IMR-90 (cell line): Measurements from ENCODE around the gene GFRA4. TPM values are rescaled to one million over a fixed set of nuclear protein-coding genes. Genes with fewer than 3 reads are reported as not detected.

Source experiments
- ATAC-seq: fragments of 200-7000 bp; cut with Tn5 transposase; 2 replicates; pipeline ENCODE4 v1.9.1; 2020; ENCODE audit warnings: low read depth, mild to moderate bottlenecking, moderate library complexity
- BruUV-seq: library from RNA; stranded (reverse); fragments of 400-500 nt; replicated peaks from 2 replicates; lab custom pipeline; 2021; lab: Mats Ljungman, UMichigan
- CTCF ChIA-PET: fragments of 300-600 bp; formaldehyde crosslinking; extraction: SDS; loops from one replicate; lab custom pipeline; 2021; ENCODE audit warnings: antibody characterized with exemption; lab: Yijun Ruan, JAX
- POLR2A ChIA-PET: fragments of 300-600 bp; sonication (Branson Sonifier 250); formaldehyde crosslinking; loops from one replicate; lab custom pipeline; 2022; ENCODE audit warnings: antibody characterized with exemption; ENCODE audit not compliant: unreplicated experiment; lab: Charles Lee
- DNase-seq: peaks from one replicate; pipeline ENCODE4 v3.0.0; 2013
- H2AFZ ChIP-seq: replicated peaks from 2 replicates; pipeline ENCODE3; 2013; ENCODE audit warnings: low read length, mild to moderate bottlenecking; ENCODE audit not compliant: poor library complexity
- H2AK5ac ChIP-seq: 2 replicates; pipeline ENCODE4 v1.6.1; 2013; ENCODE audit warnings: low read depth, low read length, inconsistent platforms
- H2AK9ac ChIP-seq: replicated peaks from 2 replicates; pipeline ENCODE3; 2013; ENCODE audit warnings: mild to moderate bottlenecking, low read depth, low read length, moderate library complexity; ENCODE audit not compliant: poor library complexity
- H2BK120ac ChIP-seq: 2 replicates; pipeline ENCODE4 v1.6.1; 2013; ENCODE audit warnings: low read depth, low read length, inconsistent platforms
- H2BK15ac ChIP-seq: 3 replicates; pipeline ENCODE4 v1.6.1; 2013; ENCODE audit warnings: low read depth, low read length, inconsistent platforms
- H2BK20ac ChIP-seq: 2 replicates; pipeline ENCODE4 v1.6.1; 2013; ENCODE audit warnings: low read depth, mild to moderate bottlenecking, inconsistent platforms, low read length, moderate library complexity
- H2BK5ac ChIP-seq: 2 replicates; pipeline ENCODE4 v1.6.1; 2013; ENCODE audit warnings: mild to moderate bottlenecking, low read depth, low read length, inconsistent platforms; ENCODE audit not compliant: poor library complexity, severe bottlenecking
- H3K14ac ChIP-seq: replicated peaks from 2 replicates; pipeline ENCODE4 v1.6.1; 2013; ENCODE audit warnings: low read depth, low read length, inconsistent platforms
- H3K18ac ChIP-seq: 2 replicates; pipeline ENCODE4 v1.6.1; 2013; ENCODE audit warnings: low read depth, low read length, control low read depth
- H3K23ac ChIP-seq: 2 replicates; pipeline ENCODE4 v1.6.1; 2013; ENCODE audit warnings: low read depth, low read length, inconsistent platforms
- H3K27ac ChIP-seq: 2 replicates; pipeline ENCODE4 v1.5.1; 2013; ENCODE audit warnings: mild to moderate bottlenecking, control low read depth, low read length; ENCODE audit not compliant: insufficient read depth
- H3K27me3 ChIP-seq: 2 replicates; pipeline ENCODE4 v1.6.1; 2013; ENCODE audit warnings: low read length; ENCODE audit not compliant: control insufficient read depth, insufficient read depth
- H3K36me3 ChIP-seq: 2 replicates; pipeline ENCODE4 v1.6.1; 2013; ENCODE audit warnings: low read length, mixed read lengths; ENCODE audit not compliant: control insufficient read depth, insufficient read depth
- H3K4ac ChIP-seq: 2 replicates; pipeline ENCODE4 v1.6.1; 2013; ENCODE audit warnings: low read depth, low read length, inconsistent platforms
- H3K4me1 ChIP-seq: 2 replicates; pipeline ENCODE4 v1.6.1; 2013; ENCODE audit warnings: low read length, mixed read lengths; ENCODE audit not compliant: control insufficient read depth, insufficient read depth
- H3K4me2 ChIP-seq: 2 replicates; pipeline ENCODE4 v1.6.1; 2013; ENCODE audit warnings: low read depth, mild to moderate bottlenecking, control low read depth, low read length, moderate library complexity
- H3K4me3 ChIP-seq: 2 replicates; pipeline ENCODE4 v1.5.1; 2013; ENCODE audit warnings: low read depth, mild to moderate bottlenecking, control low read depth, low read length, moderate library complexity; ENCODE audit not compliant: insufficient read depth
- H3K56ac ChIP-seq: 2 replicates; pipeline ENCODE4 v1.6.1; 2013; ENCODE audit warnings: low read length, inconsistent platforms; ENCODE audit not compliant: insufficient read depth; ENCODE audit errors: extremely low read depth
- H3K79me1 ChIP-seq, 2 experiments: 2 replicates each; pipeline ENCODE4 v1.6.1; 2013; ENCODE audit warnings: low read length in 2 of 2, inconsistent platforms in 1 of 2, low read depth in 1 of 2
- H3K9ac ChIP-seq: 2 replicates; pipeline ENCODE4 v1.6.1; 2013; ENCODE audit warnings: low read depth, low read length, control low read depth
- H3K9me1 ChIP-seq: 2 replicates; pipeline ENCODE4 v1.6.1; 2013; ENCODE audit warnings: low read length, inconsistent platforms; ENCODE audit not compliant: insufficient read depth
- H3K9me3 ChIP-seq: 2 replicates; pipeline ENCODE4 v1.6.1; 2013; ENCODE audit warnings: low read length; ENCODE audit not compliant: control insufficient read depth, insufficient read depth
- H4K20me1 ChIP-seq: 2 replicates; pipeline ENCODE4 v1.6.1; 2013; ENCODE audit warnings: low read length, inconsistent platforms; ENCODE audit not compliant: insufficient read depth
- H4K5ac ChIP-seq: 2 replicates; pipeline ENCODE4 v1.6.1; 2013; ENCODE audit warnings: mild to moderate bottlenecking, low read depth, low read length, control low read depth
- H4K8ac ChIP-seq, 2 experiments: 2 replicates each; pipeline ENCODE4 v1.6.1; 2013; ENCODE audit warnings: low read depth in 2 of 2, low read length in 2 of 2, control low read depth in 1 of 2, inconsistent platforms in 1 of 2
- H4K91ac ChIP-seq: 2 replicates; pipeline ENCODE4 v1.6.1; 2013; ENCODE audit warnings: low read depth, low read length, inconsistent platforms; ENCODE audit not compliant: insufficient read depth
- BHLHE40 ChIP-seq: fragments of 150-350 bp; IDR thresholded peaks from 2 replicates; pipeline ENCODE4 v1.6.1; 2016; ENCODE audit warnings: mild to moderate bottlenecking, low read depth, low read length
- ELK1 ChIP-seq: fragments of 150-350 bp; IDR thresholded peaks from 2 replicates; pipeline ENCODE4 v1.6.1; 2016; ENCODE audit warnings: low read depth, mild to moderate bottlenecking, low read length, moderate library complexity, borderline replicate concordance
- FOS ChIP-seq: fragments of 150-350 bp; IDR thresholded peaks from 2 replicates; pipeline ENCODE4 v1.6.1; 2016; ENCODE audit warnings: low read depth, low read length
- MAFK ChIP-seq: IDR thresholded peaks from 2 replicates; pipeline ENCODE4 v1.6.1; 2012; ENCODE audit warnings: low read depth, low read length, improper control_type of control experiment
- MAZ ChIP-seq: IDR thresholded peaks from 2 replicates; pipeline ENCODE4 v1.6.1; 2012; ENCODE audit warnings: low read depth, mild to moderate bottlenecking, low read length, improper control_type of control experiment, moderate library complexity, borderline replicate concordance
- NFE2L2 ChIP-seq: fragments of 150-350 bp; IDR thresholded peaks from 2 replicates; pipeline ENCODE4 v1.6.1; 2016; ENCODE audit warnings: low read depth, mild to moderate bottlenecking, low read length
- RAD21 ChIP-seq: IDR thresholded peaks from 2 replicates; pipeline ENCODE4 v1.6.1; 2012; ENCODE audit warnings: low read length, improper control_type of control experiment
- RCOR1 ChIP-seq: IDR thresholded peaks from 2 replicates; pipeline ENCODE4 v1.6.1; 2012; ENCODE audit warnings: mild to moderate bottlenecking, low read length, improper control_type of control experiment; ENCODE audit not compliant: insufficient replicate concordance
- RFX5 ChIP-seq: IDR thresholded peaks from 2 replicates; pipeline ENCODE4 v1.8.0; 2012; ENCODE audit warnings: low read depth, mild to moderate bottlenecking, low read length, moderate library complexity
- SMC3 ChIP-seq: fragments of 150-350 bp; IDR thresholded peaks from 2 replicates; pipeline ENCODE4 v1.6.1; 2016; ENCODE audit warnings: low read depth, mild to moderate bottlenecking, antibody characterized with exemption, low read length, moderate library complexity
- USF2 ChIP-seq: fragments of 150-350 bp; IDR thresholded peaks from 2 replicates; pipeline ENCODE4 v1.6.1; 2017; ENCODE audit warnings: mild to moderate bottlenecking, antibody characterized with exemption, low read length, low read depth
- WGBS, 2 experiments: methylation state at CpG; one replicate each; pipeline versions ENCODE4 v1.1.5 to v1.1.7; 2013; ENCODE audit warnings: missing lambda C conversion rate in 2 of 2; ENCODE audit not compliant: insufficient read length in 1 of 2; ENCODE audit errors: extremely low coverage in 2 of 2; 5-methylcytosine and 5-hydroxymethylcytosine counted together
- dilution Hi-C: fragments of 300-500 bp; cut with HindIII; formaldehyde crosslinking; loops from one replicate; pipeline ENCODE4 v1.14.3; 2018; ENCODE audit warnings: low sequenced_read_pairs; ENCODE audit not compliant: unreplicated experiment
- in situ Hi-C: fragments of 300-500 bp; cut with MboI; formaldehyde crosslinking; loops from 3 replicates; pipeline ENCODE4 v1.14.3; 2019; ENCODE audit warnings: low sequenced_read_pairs, inconsistent platforms, mixed read lengths
- intact Hi-C: fragments of 100-400 bp; cut with micrococcal nuclease; formaldehyde crosslinking; loops from 2 replicates; pipeline ENCODE4 v1.10.0; 2022
- polyA plus RNA-seq, 3 experiments: library from polyadenylated mRNA; depleted of rRNA; stranded (reverse); fragments of >200 nt; gene quantifications; 2 replicates each; pipeline ENCODE4 v1.2.3, GENCODE V29; 2012; ENCODE audit warnings: low replicate concordance in 1 of 3
- total RNA-seq: library from RNA; depleted of rRNA; stranded (reverse); fragments of >200 nt; gene quantifications from 2 replicates; pipeline ENCODE4 v1.2.3, GENCODE V29; 2012
- TF ChIP-seq, protein P1 (sequence below): conservative IDR thresholded peaks from 2 replicates; pipeline ENCODE4 v1.5.1; 2012; ENCODE audit warnings: mild to moderate bottlenecking, low read depth, low read length, improper control_type of control experiment

Gene GFRA4
- total and polyA plus RNA-seq, 2 of the 4 experiments (the other 2 are of a cell fraction): not detected

GRCh38 chr20:3705970-3706739 lies 43.0 kb upstream of the GFRA4 start (continued):
- no peak for TF ChIP-seq RFX5

DNA sequence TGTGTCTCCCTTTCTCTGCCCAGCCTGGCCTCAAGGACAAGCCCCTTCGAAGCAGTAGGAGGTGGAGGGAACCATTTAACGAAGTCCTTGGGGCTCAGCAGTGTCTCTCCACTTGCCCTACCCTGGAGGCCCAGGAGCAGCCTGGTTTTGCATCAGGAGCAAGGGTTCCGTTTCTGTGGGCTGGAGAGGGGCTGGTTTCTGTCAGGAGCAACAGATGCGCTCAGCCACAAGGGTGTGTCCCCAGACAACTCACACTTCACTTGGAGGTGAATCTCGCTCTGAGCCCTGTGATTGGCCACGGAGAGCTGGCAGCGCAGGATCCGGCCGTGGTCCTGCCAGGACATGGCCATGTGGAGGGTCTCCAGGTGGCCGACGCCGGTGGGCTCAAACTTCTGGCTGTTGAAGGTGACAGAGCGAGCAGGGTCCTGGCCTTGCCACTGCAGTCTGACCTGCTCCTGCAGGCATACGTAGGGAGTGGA lies 42.3 kb upstream of the GFRA4 start:
- Histone ChIP-seq H3K27ac (no peak overlapping the region), H2AK9ac (no peak overlapping the region), H3K14ac (no peak overlapping the region), H3K18ac (no peak overlapping the region), H4K91ac (no peak overlapping the region), H3K9me1 (no peaks in the 10 kb centered on the region), H3K23ac (no peak overlapping the region), H2BK5ac (no peak overlapping the region), H3K27me3 (peaks cover 41% of the 10 kb centered on the region), H3K4me3 (no peak overlapping the region), H2BK20ac (no peak overlapping the region), H3K56ac (no peak overlapping the region), H3K79me1 (no peaks in the 10 kb centered on the region), H4K5ac (no peak overlapping the region), H3K9me3 (peaks cover 2% of the 10 kb centered on the region; the same call in 1 of the 2 replicates), H3K4me1 (no peaks in the 10 kb centered on the region), H2AK5ac (no peak overlapping the region), H3K9ac (no peak overlapping the region), H2BK15ac (no peak overlapping the region), H4K8ac (no peak overlapping the region), H2AFZ (no peak overlapping the region), H3K4ac (no peak overlapping the region), H3K36me3 (no peaks in the 10 kb centered on the region), H2BK120ac (no peak overlapping the region), H4K20me1 (no peaks in the 10 kb centered on the region), H3K4me2 (no peak overlapping the region)
- DNase-seq: no peak
- in situ Hi-C loops (no loop called here), intact Hi-C loops (no loop called here), dilution Hi-C loops (no loop called here)
- ChIA-PET POLR2A (no interaction called here), CTCF (no interaction called here)
- no peak for ATAC-seq
- 92% methylated on average over 5 of the region's 14 CpGs; no CpG with 5 or more reads in 1 of the 2 experiments for WGBS, 2 experiments
- BruUV-seq: no TSS peak
- TF ChIP-seq USF2 (no peak), RAD21 (no peak), MAZ (no peak), NFE2L2 (no peak), RCOR1 (no peak), FOS (no peak), SMC3 (no peak), MAFK (no peak), BHLHE40 (no peak), ELK1 (no peak)
- TF ChIP-seq, protein P1, sequence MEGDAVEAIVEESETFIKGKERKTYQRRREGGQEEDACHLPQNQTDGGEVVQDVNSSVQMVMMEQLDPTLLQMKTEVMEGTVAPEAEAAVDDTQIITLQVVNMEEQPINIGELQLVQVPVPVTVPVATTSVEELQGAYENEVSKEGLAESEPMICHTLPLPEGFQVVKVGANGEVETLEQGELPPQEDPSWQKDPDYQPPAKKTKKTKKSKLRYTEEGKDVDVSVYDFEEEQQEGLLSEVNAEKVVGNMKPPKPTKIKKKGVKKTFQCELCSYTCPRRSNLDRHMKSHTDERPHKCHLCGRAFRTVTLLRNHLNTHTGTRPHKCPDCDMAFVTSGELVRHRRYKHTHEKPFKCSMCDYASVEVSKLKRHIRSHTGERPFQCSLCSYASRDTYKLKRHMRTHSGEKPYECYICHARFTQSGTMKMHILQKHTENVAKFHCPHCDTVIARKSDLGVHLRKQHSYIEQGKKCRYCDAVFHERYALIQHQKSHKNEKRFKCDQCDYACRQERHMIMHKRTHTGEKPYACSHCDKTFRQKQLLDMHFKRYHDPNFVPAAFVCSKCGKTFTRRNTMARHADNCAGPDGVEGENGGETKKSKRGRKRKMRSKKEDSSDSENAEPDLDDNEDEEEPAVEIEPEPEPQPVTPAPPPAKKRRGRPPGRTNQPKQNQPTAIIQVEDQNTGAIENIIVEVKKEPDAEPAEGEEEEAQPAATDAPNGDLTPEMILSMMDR: no peak
